T-helper 2 cell treated with Interferon-gamma antibody and Interleukin-4, amounts not matched to agents 5 μg/mL and 100 μg/mL, for 36 hours (primary cell): ENCODE measurements around the gene CHIA.
"Not testable (repeated sequence)": the region's sequence is repeated elsewhere in the genome, so short reads cannot be mapped to it uniquely, and the experiment has no call there.

Source experiments
- DNase-seq: peaks from one replicate; pipeline ENCODE4 v3.0.0; 2021; ENCODE audit warnings: low spot score
- H3K27ac Mint-ChIP-seq: one replicate; pipeline ENCODE4 v1.8.0; 2021; ENCODE audit warnings: mild to moderate bottlenecking, mixed read lengths
- H3K27me3 Mint-ChIP-seq: one replicate; pipeline ENCODE4 v1.8.0; 2021; ENCODE audit warnings: low read depth, mixed read lengths
- H3K36me3 Mint-ChIP-seq: one replicate; pipeline ENCODE4 v1.8.0; 2021; ENCODE audit warnings: low read depth, mixed read lengths
- H3K4me1 Mint-ChIP-seq: one replicate; pipeline ENCODE4 v1.8.0; 2021; ENCODE audit warnings: low read depth, mixed read lengths
- H3K4me3 Mint-ChIP-seq: one replicate; pipeline ENCODE4 v1.8.0; 2022; ENCODE audit warnings: mild to moderate bottlenecking, moderate library complexity, mixed read lengths
- H3K9me3 Mint-ChIP-seq: one replicate; pipeline ENCODE4 v1.8.0; 2021; ENCODE audit warnings: mixed read lengths

Gene CHIA

DNA sequence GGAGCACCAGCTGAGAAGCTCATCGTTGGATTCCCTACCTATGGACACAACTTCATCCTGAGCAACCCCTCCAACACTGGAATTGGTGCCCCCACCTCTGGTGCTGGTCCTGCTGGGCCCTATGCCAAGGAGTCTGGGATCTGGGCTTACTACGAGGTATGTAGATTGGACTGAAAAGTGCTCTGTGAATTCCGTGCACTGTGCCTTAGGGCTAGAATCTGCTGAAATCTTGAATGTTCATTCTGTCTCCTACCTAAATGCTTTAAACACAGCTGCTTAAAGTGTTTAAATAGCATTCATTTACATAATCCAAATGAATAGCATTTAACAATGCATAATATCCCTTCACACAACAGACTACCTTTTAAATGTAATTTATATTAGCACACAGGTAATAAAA, 27.9 kb downstream of the CHIA start:
- peaks cover 19% of the 10 kb centered on the region for H3K27me3 Mint-ChIP-seq
- no peaks in the 10 kb centered on the region for H3K9me3 Mint-ChIP-seq
- no peak for DNase-seq
- peaks cover 3% of the 10 kb centered on the region for H3K4me1 Mint-ChIP-seq
- no peaks in the 10 kb centered on the region for H3K36me3 Mint-ChIP-seq
- H3K4me3 Mint-ChIP-seq: no peak overlapping the region
- H3K27ac Mint-ChIP-seq: no peak overlapping the region

DNA sequence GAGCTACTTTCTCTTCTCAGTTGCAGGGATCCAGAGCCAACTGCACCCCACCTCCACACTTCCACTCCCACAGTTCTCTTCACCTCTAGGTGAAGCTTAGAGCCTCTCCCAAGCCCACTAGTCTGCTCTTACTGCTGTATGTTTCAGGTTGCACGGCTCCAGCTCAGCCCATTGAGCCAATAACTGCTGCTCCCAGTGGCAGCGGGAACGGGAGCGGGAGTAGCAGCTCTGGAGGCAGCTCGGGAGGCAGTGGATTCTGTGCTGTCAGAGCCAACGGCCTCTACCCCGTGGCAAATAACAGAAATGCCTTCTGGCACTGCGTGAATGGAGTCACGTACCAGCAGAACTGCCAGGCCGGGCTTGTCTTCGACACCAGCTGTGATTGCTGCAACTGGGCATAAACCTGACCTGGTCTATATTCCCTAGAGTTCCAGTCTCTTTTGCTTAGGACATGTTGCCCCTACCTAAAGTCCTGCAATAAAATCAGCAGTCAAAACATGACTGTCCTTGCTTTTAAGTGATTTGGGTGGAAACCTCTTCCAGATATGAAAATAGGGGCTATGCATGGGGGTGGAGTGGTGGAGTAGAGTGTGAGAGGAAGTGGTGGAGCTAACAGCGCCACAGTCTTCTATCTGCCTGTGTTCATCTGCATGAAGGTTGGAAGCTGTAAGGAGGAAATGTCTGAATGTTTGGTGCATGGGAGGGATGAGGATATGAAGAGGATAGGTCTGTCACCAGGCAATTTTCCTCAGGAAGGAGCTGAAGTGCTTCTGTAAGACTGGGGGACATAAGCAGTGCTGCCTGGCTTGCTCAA, 29.6 kb downstream of the CHIA start:
- no peak overlapping the region for H3K4me3 Mint-ChIP-seq

GRCh38 chr1:111323231-111323630, 32.6 kb downstream of the CHIA start:
- Mint-ChIP-seq H3K4me3 (no peak overlapping the region), H3K4me1 (peaks cover 3% of the 10 kb centered on the region), H3K9me3 (peaks cover 10% of the 10 kb centered on the region), H3K27ac (no peak overlapping the region), H3K36me3 (no peaks in the 10 kb centered on the region), H3K27me3 (peaks cover 20% of the 10 kb centered on the region)
- no peak for DNase-seq

More for the DNA sequence above, 29.6 kb downstream of the CHIA start:
- no peaks in the 10 kb centered on the region for H3K9me3 Mint-ChIP-seq
- H3K27me3 Mint-ChIP-seq: peaks cover 11% of the 10 kb centered on the region
- no peak overlapping the region for H3K27ac Mint-ChIP-seq
- no peak for DNase-seq
- H3K4me1 Mint-ChIP-seq: peaks cover 3% of the 10 kb centered on the region
- no peaks in the 10 kb centered on the region for H3K36me3 Mint-ChIP-seq

- no peak for DNase-seq
- Mint-ChIP-seq H3K9me3 (peaks cover 36% of the 10 kb centered on the region), H3K36me3 (peaks cover 1% of the 10 kb centered on the region), H3K4me1 (peaks cover 2% of the 10 kb centered on the region), H3K27ac (no peak overlapping the region), H3K27me3 (peaks cover 12% of the 10 kb centered on the region), H3K4me3 (no peak overlapping the region)
These were observed 41.5 kb downstream of the CHIA start for GRCh38 chr1:111332190-111332589.

- DNase-seq: no peak
- H3K27me3 Mint-ChIP-seq: no peaks in the 10 kb centered on the region
- peaks cover 23% of the 10 kb centered on the region for H3K9me3 Mint-ChIP-seq
- H3K36me3 Mint-ChIP-seq: no peaks in the 10 kb centered on the region
- H3K27ac Mint-ChIP-seq: no peak overlapping the region
- no peak overlapping the region for H3K4me3 Mint-ChIP-seq
- H3K4me1 Mint-ChIP-seq: peaks cover 2% of the 10 kb centered on the region
These were observed 43.5 kb downstream of the CHIA start for GRCh38 chr1:111334169-111334568.

DNA sequence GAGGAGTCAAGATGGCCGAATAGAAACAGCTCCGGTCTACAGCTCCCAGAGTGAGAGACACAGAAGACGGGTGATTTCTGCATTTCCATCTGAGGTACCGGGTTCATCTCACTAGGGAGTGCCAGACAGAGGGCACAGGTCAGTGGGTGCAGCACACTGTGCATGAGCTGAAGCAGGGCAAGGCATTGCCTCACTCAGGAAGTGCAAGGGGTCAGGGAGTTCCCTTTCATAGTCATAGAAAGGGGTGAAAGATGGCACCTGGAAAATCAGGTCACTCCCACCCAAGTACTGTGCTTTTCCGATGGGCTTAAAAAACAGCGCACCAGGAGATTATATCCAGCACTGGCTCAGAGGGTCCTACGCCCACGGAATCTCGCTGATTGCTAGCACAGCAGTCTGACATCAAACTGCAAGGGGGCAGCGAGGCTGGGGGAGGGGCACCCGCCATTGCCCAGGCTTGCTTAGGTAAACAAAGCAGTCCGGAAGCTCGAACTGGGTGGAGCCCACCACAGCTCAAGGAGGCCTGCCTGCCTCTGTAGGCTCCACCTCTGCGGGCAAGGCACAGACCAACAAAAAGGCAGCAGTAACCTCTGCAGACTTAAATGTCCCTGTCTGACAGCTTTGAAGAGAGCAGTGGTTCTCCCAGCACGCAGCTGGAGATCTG, 44.7 kb downstream of the CHIA start:
- not testable (repeated sequence) for H3K4me3 Mint-ChIP-seq, H3K27ac Mint-ChIP-seq, H3K27me3 Mint-ChIP-seq, H3K36me3 Mint-ChIP-seq, H3K4me1 Mint-ChIP-seq, DNase-seq
- H3K9me3 Mint-ChIP-seq: peaks cover 15% of the 10 kb centered on the region

- not testable (repeated sequence) for H3K36me3 Mint-ChIP-seq, H3K27me3 Mint-ChIP-seq, H3K27ac Mint-ChIP-seq, H3K4me3 Mint-ChIP-seq, DNase-seq, H3K9me3 Mint-ChIP-seq, H3K4me1 Mint-ChIP-seq
These were observed 48.2 kb downstream of the CHIA start for GRCh38 chr1:111338849-111339248.

GRCh38 chr1:111346089-111346885, 55.6 kb downstream of the CHIA start:
- H3K27ac Mint-ChIP-seq: peak overlapping the region; percentile 71
- H3K4me3 Mint-ChIP-seq: peak overlapping the region; percentile 93
- peaks cover 19% of the 10 kb centered on the region for H3K4me1 Mint-ChIP-seq

DNA sequence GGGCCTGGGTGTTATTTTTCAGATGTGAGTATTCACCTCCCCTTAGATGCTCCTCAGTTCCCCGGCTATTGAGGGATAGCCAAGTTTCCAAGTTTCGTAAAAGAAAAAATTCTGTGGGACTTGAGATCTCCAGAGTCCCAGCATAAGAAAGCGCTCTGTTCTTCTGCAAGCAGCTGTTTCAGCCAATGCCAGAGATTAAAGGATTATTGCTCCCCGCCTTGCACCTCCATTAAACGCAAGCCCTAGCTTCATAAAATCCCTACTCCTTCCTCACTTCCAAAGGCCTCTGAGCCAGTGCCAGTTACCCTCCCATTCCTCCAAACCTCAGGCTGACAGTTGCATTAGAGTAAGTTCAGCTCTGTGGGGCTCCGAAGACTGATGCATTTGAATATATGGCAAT, 56.4 kb downstream of the CHIA start:
- no peaks in the 10 kb centered on the region for H3K9me3 Mint-ChIP-seq
- H3K27ac Mint-ChIP-seq: no peak overlapping the region
- no peak for DNase-seq
- no peaks in the 10 kb centered on the region for H3K36me3 Mint-ChIP-seq
- peaks cover 14% of the 10 kb centered on the region for H3K27me3 Mint-ChIP-seq
- peaks cover 19% of the 10 kb centered on the region for H3K4me1 Mint-ChIP-seq
- peak overlapping the region; percentile 93 for H3K4me3 Mint-ChIP-seq

More at GRCh38 chr1:111346089-111346885, 55.6 kb downstream of the CHIA start:
- Mint-ChIP-seq H3K36me3 (no peaks in the 10 kb centered on the region), H3K27me3 (peaks cover 14% of the 10 kb centered on the region), H3K9me3 (no peaks in the 10 kb centered on the region)
- DNase-seq: peak; percentile 73

- Mint-ChIP-seq H3K9me3 (no peaks in the 10 kb centered on the region), H3K27me3 (peaks cover 6% of the 10 kb centered on the region), H3K36me3 (peaks cover 1% of the 10 kb centered on the region), H3K4me3 (no peak overlapping the region), H3K4me1 (peaks cover 27% of the 10 kb centered on the region), H3K27ac (no peak overlapping the region)
- no peak for DNase-seq
These were observed 61.0 kb downstream of the CHIA start for GRCh38 chr1:111351700-111352099.

DNA sequence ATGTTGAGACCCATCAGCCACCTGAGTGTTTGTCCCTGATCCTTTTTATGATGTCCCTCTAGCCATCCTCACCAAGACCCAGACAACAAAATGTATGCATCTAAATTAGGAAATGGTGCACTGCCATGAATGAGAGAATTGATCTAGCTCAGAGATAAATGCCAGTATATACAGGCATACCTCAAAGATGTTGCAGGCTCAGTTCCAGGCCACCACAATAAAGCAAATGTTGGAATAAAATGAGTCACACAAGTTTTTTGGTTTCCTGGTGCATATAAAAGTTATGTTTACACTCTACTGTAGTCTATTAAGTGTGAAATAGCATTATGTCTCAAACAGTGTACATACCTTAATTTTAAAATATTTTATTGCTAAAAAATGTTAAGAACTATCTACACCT, 63.9 kb downstream of the CHIA start:
- Mint-ChIP-seq H3K36me3 (peaks cover 1% of the 10 kb centered on the region), H3K4me3 (peak overlapping the region; percentile 64), H3K9me3 (no peaks in the 10 kb centered on the region), H3K27me3 (peaks cover 3% of the 10 kb centered on the region), H3K27ac (peak overlapping the region; percentile 66), H3K4me1 (peaks cover 17% of the 10 kb centered on the region)
- no peak for DNase-seq

GRCh38 chr1:111358964-111359363, 68.3 kb downstream of the CHIA start:
- Mint-ChIP-seq H3K9me3 (no peaks in the 10 kb centered on the region), H3K27ac (no peak overlapping the region), H3K27me3 (peaks cover 3% of the 10 kb centered on the region), H3K4me1 (peaks cover 17% of the 10 kb centered on the region), H3K4me3 (no peak overlapping the region), H3K36me3 (peaks cover 1% of the 10 kb centered on the region)
- no peak for DNase-seq

GRCh38 chr1:111359376-111359775, 68.7 kb downstream of the CHIA start:
- peaks cover under 1% of the 10 kb centered on the region for H3K36me3 Mint-ChIP-seq
- H3K9me3 Mint-ChIP-seq: no peaks in the 10 kb centered on the region
- peaks cover 15% of the 10 kb centered on the region for H3K4me1 Mint-ChIP-seq
- no peak overlapping the region for H3K4me3 Mint-ChIP-seq
- H3K27ac Mint-ChIP-seq: no peak overlapping the region
- DNase-seq: no peak
- H3K27me3 Mint-ChIP-seq: peaks cover 3% of the 10 kb centered on the region

DNA sequence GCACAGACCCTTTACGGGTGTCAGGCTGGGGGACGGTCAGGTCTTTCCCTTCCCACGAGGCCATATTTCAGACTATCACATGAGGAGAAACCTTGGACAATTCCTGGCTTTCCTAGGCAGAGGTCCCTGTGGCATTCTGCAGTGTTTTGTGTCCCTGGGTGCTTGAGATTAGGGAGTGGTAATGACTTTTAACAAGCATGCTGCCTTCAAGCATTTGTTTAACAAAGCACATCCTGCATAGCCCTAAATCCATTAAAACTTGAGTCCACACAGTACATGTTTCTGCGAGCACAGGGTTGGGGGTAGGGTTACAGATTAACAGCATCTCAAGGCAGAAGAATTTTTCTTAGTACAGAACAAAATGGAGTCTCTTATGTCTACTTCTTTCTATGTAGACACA, 69.6 kb downstream of the CHIA start:
- H3K36me3 Mint-ChIP-seq, DNase-seq, H3K27ac Mint-ChIP-seq, H3K4me3 Mint-ChIP-seq, H3K27me3 Mint-ChIP-seq, H3K4me1 Mint-ChIP-seq, H3K9me3 Mint-ChIP-seq: not testable (repeated sequence)
